RWPE1 (cell line): ENCODE measurements around the gene AIF1.

Experiments used
- CTCF ChIA-PET: fragments of 350-600 bp; sonication (Branson Sonifier 250); formaldehyde crosslinking; extraction: SDS; loops from one replicate; lab custom pipeline; 2021; lab: Yijun Ruan, JAX
- POLR2A ChIA-PET: fragments of 400-600 bp; formaldehyde crosslinking; extraction: SDS; loops from one replicate; lab custom pipeline; 2020; ENCODE audit warnings: antibody characterized with exemption; ENCODE audit not compliant: low non-redundant PET; lab: Yijun Ruan, JAX
- DNase-seq: peaks from one replicate; pipeline ENCODE4 v3.0.0; 2012; ENCODE audit warnings: low spot score
- H3K27ac ChIP-seq: fragments of 450-650 bp; 2 replicates; pipeline ENCODE4 v1.5.1; 2017
- TF ChIP-seq, protein P1 (sequence below): fragments of 450-650 bp; conservative IDR thresholded peaks from 2 replicates; pipeline ENCODE4 v1.5.1; 2017; ENCODE audit warnings: low read depth, mild to moderate bottlenecking

AIF1 gene

GRCh38 chr6:31573239-31574105, 41.6 kb upstream of the AIF1 start:
- DNase-seq: no peak
- TF ChIP-seq, protein P1, sequence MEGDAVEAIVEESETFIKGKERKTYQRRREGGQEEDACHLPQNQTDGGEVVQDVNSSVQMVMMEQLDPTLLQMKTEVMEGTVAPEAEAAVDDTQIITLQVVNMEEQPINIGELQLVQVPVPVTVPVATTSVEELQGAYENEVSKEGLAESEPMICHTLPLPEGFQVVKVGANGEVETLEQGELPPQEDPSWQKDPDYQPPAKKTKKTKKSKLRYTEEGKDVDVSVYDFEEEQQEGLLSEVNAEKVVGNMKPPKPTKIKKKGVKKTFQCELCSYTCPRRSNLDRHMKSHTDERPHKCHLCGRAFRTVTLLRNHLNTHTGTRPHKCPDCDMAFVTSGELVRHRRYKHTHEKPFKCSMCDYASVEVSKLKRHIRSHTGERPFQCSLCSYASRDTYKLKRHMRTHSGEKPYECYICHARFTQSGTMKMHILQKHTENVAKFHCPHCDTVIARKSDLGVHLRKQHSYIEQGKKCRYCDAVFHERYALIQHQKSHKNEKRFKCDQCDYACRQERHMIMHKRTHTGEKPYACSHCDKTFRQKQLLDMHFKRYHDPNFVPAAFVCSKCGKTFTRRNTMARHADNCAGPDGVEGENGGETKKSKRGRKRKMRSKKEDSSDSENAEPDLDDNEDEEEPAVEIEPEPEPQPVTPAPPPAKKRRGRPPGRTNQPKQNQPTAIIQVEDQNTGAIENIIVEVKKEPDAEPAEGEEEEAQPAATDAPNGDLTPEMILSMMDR: no peak
- no peak overlapping the region for H3K27ac ChIP-seq
- ChIA-PET CTCF (interaction anchor here (0.6 to 1.3 kb wide), 3 partner anchors 18 to 144 kb away, joined by 3 to 6 read pairs (median 3); no protein-coding TSS in a partner anchor), POLR2A (no interaction called here)

- H3K27ac ChIP-seq: no peak overlapping the region
- ChIA-PET CTCF (interaction anchor here (0.7 to 1.3 kb wide), 2 partner anchors 17 to 24 kb away, joined by 3 to 6 read pairs; no protein-coding TSS in a partner anchor), POLR2A (no interaction called here)
- DNase-seq: no peak
- TF ChIP-seq, protein P1: no peak
These were observed 40.6 kb upstream of the AIF1 start for GRCh38 chr6:31574106-31575061.

- TF ChIP-seq, protein P1: no peak
- CTCF ChIA-PET: no interaction called here
- POLR2A ChIA-PET: no interaction called here
- DNase-seq: no peak
- no peak within 1 kb of the TSS for H3K27ac ChIP-seq
These were observed 39.6 kb upstream of the AIF1 start, which contains the start of gene TNF for GRCh38 chr6:31575335-31575901. Gene TNF (plus strand): TSS chr6:31575565. CDS start chr6:31575742, 177 bp downstream.

- no peak for DNase-seq
- CTCF ChIA-PET: no interaction called here
- no peak overlapping the region for H3K27ac ChIP-seq
- POLR2A ChIA-PET: no interaction called here
- TF ChIP-seq, protein P1: no peak
These were observed 38.9 kb upstream of the AIF1 start for GRCh38 chr6:31575952-31576685.

DNA sequence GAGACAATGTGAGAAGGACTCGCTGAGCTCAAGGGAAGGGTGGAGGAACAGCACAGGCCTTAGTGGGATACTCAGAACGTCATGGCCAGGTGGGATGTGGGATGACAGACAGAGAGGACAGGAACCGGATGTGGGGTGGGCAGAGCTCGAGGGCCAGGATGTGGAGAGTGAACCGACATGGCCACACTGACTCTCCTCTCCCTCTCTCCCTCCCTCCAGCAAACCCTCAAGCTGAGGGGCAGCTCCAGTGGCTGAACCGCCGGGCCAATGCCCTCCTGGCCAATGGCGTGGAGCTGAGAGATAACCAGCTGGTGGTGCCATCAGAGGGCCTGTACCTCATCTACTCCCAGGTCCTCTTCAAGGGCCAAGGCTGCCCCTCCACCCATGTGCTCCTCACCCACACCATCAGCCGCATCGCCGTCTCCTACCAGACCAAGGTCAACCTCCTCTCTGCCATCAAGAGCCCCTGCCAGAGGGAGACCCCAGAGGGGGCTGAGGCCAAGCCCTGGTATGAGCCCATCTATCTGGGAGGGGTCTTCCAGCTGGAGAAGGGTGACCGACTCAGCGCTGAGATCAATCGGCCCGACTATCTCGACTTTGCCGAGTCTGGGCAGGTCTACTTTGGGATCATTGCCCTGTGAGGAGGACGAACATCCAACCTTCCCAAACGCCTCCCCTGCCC, 38.0 kb upstream of the AIF1 start:
- POLR2A ChIA-PET: interaction anchor here (0.5 kb wide), 1 partner anchor 36 kb away, joined by 3 read pairs; no protein-coding TSS in a partner anchor
- DNase-seq: no peak
- CTCF ChIA-PET: interaction anchor here (0.6 kb wide), 1 partner anchor 21 kb away, joined by 3 read pairs; no protein-coding TSS in a partner anchor

More for the DNA sequence above, 38.0 kb upstream of the AIF1 start:
- H3K27ac ChIP-seq: no peak overlapping the region
- TF ChIP-seq, protein P1: no peak
